Measurements from ENCODE around the gene ITGB3. TPM values are rescaled to one million over a fixed set of nuclear protein-coding genes. Genes with fewer than 3 reads are reported as not detected.

Gene ITGB3
- total and polyA plus RNA-seq, 9 of the 15 experiments (the other 6 are each of a cell fraction or from before 2014, with no cell fraction given): 0.08 to 2.6 (median 0.62) TPM; not detected in 1

- TF ChIP-seq PML (IDR thresholded peaks at IDR 0.05; ENCODE audit: low read length) (no peak), RBM17 (IDR thresholded peaks at IDR 0.05; ENCODE audit: borderline replicate concordance, low read depth, low read length) (no peak), FOXA1 (IDR thresholded peaks at IDR 0.05; ENCODE audit: borderline replicate concordance) (no peak)
Measured at GRCh38 chr17:47279062-47279801, 25.6 kb downstream of the ITGB3 start (continued).

- Histone ChIP-seq H3K9ac (ENCODE audit: insufficient read depth in 1 of 2, low read depth in 2 of 2, low read length in 2 of 2) (no peak overlapping the region; a peak in 1 of 4 replicates), H3K36me3 (ENCODE audit: control insufficient read depth, insufficient read depth, low read length) (no peaks in the 10 kb centered on the region), H3K9me1 (ENCODE audit: control insufficient read depth, insufficient read depth, low read length) (peaks cover 2% of the 10 kb centered on the region), H3K27ac (ENCODE audit: extremely low read depth, low read depth, low read length) (no peak overlapping the region), H3K4me3 (no peak overlapping the region), H3K79me2 (ENCODE audit: control insufficient read depth, insufficient read depth, low read length) (no peaks in the 10 kb centered on the region), H2AFZ (ENCODE audit: low read depth, low read length) (peak overlapping the region; percentile 90; the same call in 1 of the 2 replicates), H3K4me2 (ENCODE audit: insufficient read depth, low read length) (peak overlapping the region; percentile 13; the same call in 1 of the 2 replicates), H3K9me3 (replicated peaks; ENCODE audit: control insufficient read depth, insufficient read depth, low read depth, low read length) (no peaks in the 10 kb centered on the region), H3K4me1 (replicated peaks in 1 of 2; ENCODE audit: control insufficient read depth in 2 of 2, insufficient read depth in 2 of 2, low read length in 2 of 2) (peaks cover 34 to 46% of the 10 kb centered on the region in 2 experiments), H4K20me1 (replicated peaks; ENCODE audit: control insufficient read depth, insufficient read depth, low read length) (no peaks in the 10 kb centered on the region), H3K27me3 (ENCODE audit: control insufficient read depth in 2 of 2, insufficient read depth in 2 of 2, low read length in 2 of 2) (no peaks in the 10 kb centered on the region)
- WGBS (ENCODE audit: insufficient coverage, low coverage, missing lambda C conversion rate): 34% methylated on average over 11 of the region's 14 CpGs
- no TSS peak for BruUV-seq (replicated peaks)
- ChIA-PET POLR2A (interaction anchor here (1.7 kb wide), 1 partner anchor 11 kb away, joined by 7 read pairs; no protein-coding TSS in a partner anchor), CTCF (ENCODE audit: low intra/inter-chr PET ratio) (no interaction called here)
- DNase-seq (ENCODE audit: extremely low read depth in 1 of 4, low spot score in 3 of 4) (peak in 2 of 4 experiments; percentile 51 to 67), ATAC-seq (peak; percentile 5; the same call in 1 of the 3 replicates), FAIRE-seq (peak; percentile 59)
- intact Hi-C loops (cut with micrococcal nuclease) (no loop called here), in situ Hi-C loops (cut with MboI) (no loop called here)
- TF ChIP-seq ZNF212 (CRISPR knock-in tag; IDR thresholded peaks at IDR 0.05) (no peak), SMARCE1 (IDR thresholded peaks at IDR 0.05) (peak; percentile 70; the same call in 1 of the 2 replicates), ZNF592 (IDR thresholded peaks at IDR 0.05) (peak; percentile 43; the same call in 1 of the 2 replicates), JUND (IDR thresholded peaks at IDR 0.05; ENCODE audit: borderline replicate concordance, low read depth, low read length) (peak; percentile 89), JUND (tag; IDR thresholded peaks at IDR 0.05; ENCODE audit: borderline replicate concordance, low read depth, low read length) (peak; percentile 73; the same call in 1 of the 3 replicates), SMARCA4 (IDR thresholded peaks at IDR 0.05) (peak; percentile 72; the same call in 1 of the 2 replicates), YY1 (IDR thresholded peaks at IDR 0.05; ENCODE audit: borderline replicate concordance in 1 of 3, control insufficient read depth in 1 of 3, extremely low read depth in 1 of 3, insufficient read depth in 3 of 3, insufficient read length in 1 of 3, insufficient replicate concordance in 2 of 3, low read depth in 1 of 3, low read length in 2 of 3) (peak in 2 of 3 experiments; percentile 34 to 57), ZBTB7A (IDR thresholded peaks at IDR 0.05; ENCODE audit: borderline replicate concordance, control insufficient read depth, low read depth, low read length) (peak; percentile 35; the same call in 1 of the 2 replicates), JUN (IDR thresholded peaks at IDR 0.05; ENCODE audit: borderline replicate concordance, low read depth, low read length) (peak; percentile 70), JUN (CRISPR knock-in tag; IDR thresholded peaks at IDR 0.05; ENCODE audit: borderline replicate concordance) (no peak), PCBP1 (IDR thresholded peaks at IDR 0.05; ENCODE audit: low read depth, low read length, poor library complexity, severe bottlenecking) (no peak), CBFA2T3 (IDR thresholded peaks at IDR 0.05) (0 out of 2 replicates have a peak, but pooled peaks have one; percentile 35)
Measured at GRCh38 chr17:47280072-47280811, 26.6 kb downstream of the ITGB3 start.
